K562 (cell line): ENCODE measurements around the gene NBEAL2. TPM values are rescaled to one million over a fixed set of nuclear protein-coding genes. Genes with fewer than 3 reads are reported as not detected.

Experiments
- CEBPB ChIP-seq: fragments of 450-650 bp; IDR thresholded peaks from 2 replicates; pipeline ENCODE4 v1.6.1; 2016; ENCODE audit warnings: missing genetic modification characterization, missing compliant biosample characterization
- EP300 ChIP-seq: IDR thresholded peaks from 2 replicates; pipeline ENCODE4 v1.6.1; 2012; ENCODE audit warnings: low read length, improper control_type of control experiment
- HDAC3 ChIP-seq: fragments of 450-650 bp; IDR thresholded peaks from 2 replicates; pipeline ENCODE4 v1.6.1; 2018; ENCODE audit warnings: borderline replicate concordance, mild to moderate bottlenecking, moderate library complexity; ENCODE audit not compliant: partially characterized antibody
- KDM2B ChIP-seq: fragments of 250-450 bp; sonication (Bioruptor Pico); IDR thresholded peaks from 2 replicates; pipeline ENCODE4 v1.8.0; 2021; ENCODE audit warnings: mild to moderate bottlenecking, moderate library complexity
- MCM3 ChIP-seq: fragments of 450-650 bp; IDR thresholded peaks from 2 replicates; pipeline ENCODE4 v1.6.1; 2016
- NCOA2 ChIP-seq, 2 experiments: fragments of 450-650 bp; IDR thresholded peaks; 2 replicates each; pipeline ENCODE4 v1.6.1; 2018; ENCODE audit warnings: mild to moderate bottlenecking in 2 of 2, moderate library complexity in 1 of 2; ENCODE audit not compliant: partially characterized antibody in 2 of 2
- RFX7 ChIP-seq: fragments of 250-450 bp; sonication (Bioruptor Pico); IDR thresholded peaks from 2 replicates; pipeline ENCODE4 v1.5.1; 2021; ENCODE audit warnings: mild to moderate bottlenecking
- SMAD3 ChIP-seq: fragments of 450-650 bp; formaldehyde crosslinking; conservative IDR thresholded peaks from 2 replicates; pipeline ENCODE4 v1.4.0; 2020; ENCODE audit warnings: mild to moderate bottlenecking
- SNIP1 ChIP-seq: fragments of 450-650 bp; IDR thresholded peaks from 2 replicates; pipeline ENCODE4 v1.7.1; 2017; ENCODE audit warnings: low read depth, mild to moderate bottlenecking
- ZBTB17 ChIP-seq: fragments of 450-650 bp; formaldehyde crosslinking; IDR thresholded peaks from 2 replicates; pipeline ENCODE4 v1.4.0; 2020; ENCODE audit warnings: mild to moderate bottlenecking
- ZNF134 ChIP-seq: fragments of 250-450 bp; sonication (Bioruptor Pico); conservative IDR thresholded peaks from 2 replicates; pipeline ENCODE4 v1.4.0; 2020
- ZNF140 ChIP-seq: fragments of 250-450 bp; sonication (Bioruptor Pico); IDR thresholded peaks from 2 replicates; pipeline ENCODE4 v1.8.0; 2021; ENCODE audit warnings: moderate library complexity, mild to moderate bottlenecking, inconsistent platforms
- ZNF354B ChIP-seq: fragments of 250-450 bp; sonication (Bioruptor Pico); IDR thresholded peaks from 2 replicates; pipeline ENCODE4 v1.4.0; 2020
- polyA plus RNA-seq, 8 experiments: library from polyadenylated mRNA; depleted of rRNA in 4 of 8; stranded (reverse) in 5 of 8; unstranded in 3 of 8; fragments of >200 nt; fragmentation: Nextera tagmentation in 2 of 8; fragmentation: Illumina TruSeq in 1 of 8; extraction: Ambion mirVana in 2 of 8; extraction: Trizol in 1 of 8; gene quantifications; 2 replicates each; pipeline versions ENCODE4 v1.2.1 to v1.2.3, GENCODE V29; 2011 to 2014; ENCODE audit warnings: inconsistent platforms in 1 of 8, missing spikeins in 1 of 8
- total RNA-seq, 7 experiments: library from RNA; depleted of rRNA in 6 of 7; stranded (reverse); fragments of >200 nt in 6 of 7; fragmentation: Illumina TruSeq in 2 of 7; extraction: Trizol in 2 of 7; gene quantifications; 2 replicates each; pipeline versions ENCODE4 v1.2.1 to v1.2.3, GENCODE V29; 2011 to 2021; ENCODE audit warnings: low replicate concordance in 1 of 7
- TF ChIP-seq, protein P1 (sequence below), 3 experiments: fragments of 200-800 bp in 1 of 3; fragments of 250-450 bp in 1 of 3; fragments of 450-650 bp in 1 of 3; sonication (Bioruptor Pico) in 1 of 3; sonication (Bioruptor generic) in 1 of 3; formaldehyde crosslinking in 1 of 3; IDR thresholded peaks; 2 replicates each; pipeline versions ENCODE4 v1.6.1 to v1.8.0; 2016 to 2022; ENCODE audit warnings: mild to moderate bottlenecking in 2 of 3, missing genetic modification characterization in 2 of 3, missing compliant biosample characterization in 1 of 3, moderate library complexity in 1 of 3
- TF ChIP-seq, protein P2 (sequence below), 2 experiments: fragments of 150-350 bp in 1 of 2; IDR thresholded peaks; 2 replicates each; pipeline ENCODE4 v1.6.1; 2012 to 2016; ENCODE audit warnings: low read depth in 2 of 2, low read length in 2 of 2, mild to moderate bottlenecking in 1 of 2, moderate library complexity in 1 of 2
- TF ChIP-seq, protein P3 (sequence below): sonication (generic); formaldehyde crosslinking; IDR thresholded peaks from 2 replicates; pipeline ENCODE4 v1.8.1; 2023; ENCODE audit warnings: mild to moderate bottlenecking, missing genetic modification reagents, moderate library complexity
- TF ChIP-seq, protein P4 (sequence below): fragments of 250-450 bp; sonication (Bioruptor Pico); IDR thresholded peaks from 2 replicates; pipeline ENCODE4 v1.4.0; 2020; ENCODE audit warnings: borderline replicate concordance

Gene NBEAL2
- total and polyA plus RNA-seq, 9 of the 15 experiments (the other 6 are each of a cell fraction or from before 2014, with no cell fraction given) = 0.06 to 114 (median 29.6) TPM

DNA sequence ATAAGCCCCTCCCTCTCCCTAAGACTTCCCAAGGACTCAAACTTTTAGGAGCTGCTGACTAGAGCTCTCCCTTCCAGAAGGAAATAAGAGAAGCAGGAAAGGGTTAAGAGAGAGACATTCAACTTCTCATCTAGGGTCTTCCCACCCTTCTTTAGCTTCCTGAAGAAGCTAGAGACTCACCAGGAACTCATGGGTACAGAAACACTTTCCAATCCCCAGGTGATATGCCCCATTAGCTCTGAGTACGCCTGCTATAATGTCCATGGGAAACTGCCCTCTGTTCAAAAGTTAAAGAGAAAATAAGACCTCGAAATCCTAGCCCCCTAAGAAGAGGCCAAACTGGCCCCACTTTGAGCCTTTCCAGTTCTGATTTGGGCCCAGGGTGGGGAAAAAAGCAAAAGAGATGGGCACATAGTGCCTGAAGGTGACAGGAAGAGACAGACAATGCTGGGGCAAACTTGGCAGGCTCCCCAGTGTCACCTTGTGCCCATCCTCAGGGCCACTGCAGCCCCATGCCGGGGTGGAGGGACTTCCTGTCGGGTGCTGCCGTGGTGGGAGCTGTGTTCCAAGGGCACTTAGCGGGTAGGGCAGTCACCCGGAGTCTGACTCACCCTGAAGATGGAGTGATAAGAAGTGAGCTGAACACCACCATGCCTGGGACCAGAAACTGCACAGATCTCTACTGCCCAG lies 32.5 kb upstream of the NBEAL2 start (continued):
- TF ChIP-seq, protein P1, sequence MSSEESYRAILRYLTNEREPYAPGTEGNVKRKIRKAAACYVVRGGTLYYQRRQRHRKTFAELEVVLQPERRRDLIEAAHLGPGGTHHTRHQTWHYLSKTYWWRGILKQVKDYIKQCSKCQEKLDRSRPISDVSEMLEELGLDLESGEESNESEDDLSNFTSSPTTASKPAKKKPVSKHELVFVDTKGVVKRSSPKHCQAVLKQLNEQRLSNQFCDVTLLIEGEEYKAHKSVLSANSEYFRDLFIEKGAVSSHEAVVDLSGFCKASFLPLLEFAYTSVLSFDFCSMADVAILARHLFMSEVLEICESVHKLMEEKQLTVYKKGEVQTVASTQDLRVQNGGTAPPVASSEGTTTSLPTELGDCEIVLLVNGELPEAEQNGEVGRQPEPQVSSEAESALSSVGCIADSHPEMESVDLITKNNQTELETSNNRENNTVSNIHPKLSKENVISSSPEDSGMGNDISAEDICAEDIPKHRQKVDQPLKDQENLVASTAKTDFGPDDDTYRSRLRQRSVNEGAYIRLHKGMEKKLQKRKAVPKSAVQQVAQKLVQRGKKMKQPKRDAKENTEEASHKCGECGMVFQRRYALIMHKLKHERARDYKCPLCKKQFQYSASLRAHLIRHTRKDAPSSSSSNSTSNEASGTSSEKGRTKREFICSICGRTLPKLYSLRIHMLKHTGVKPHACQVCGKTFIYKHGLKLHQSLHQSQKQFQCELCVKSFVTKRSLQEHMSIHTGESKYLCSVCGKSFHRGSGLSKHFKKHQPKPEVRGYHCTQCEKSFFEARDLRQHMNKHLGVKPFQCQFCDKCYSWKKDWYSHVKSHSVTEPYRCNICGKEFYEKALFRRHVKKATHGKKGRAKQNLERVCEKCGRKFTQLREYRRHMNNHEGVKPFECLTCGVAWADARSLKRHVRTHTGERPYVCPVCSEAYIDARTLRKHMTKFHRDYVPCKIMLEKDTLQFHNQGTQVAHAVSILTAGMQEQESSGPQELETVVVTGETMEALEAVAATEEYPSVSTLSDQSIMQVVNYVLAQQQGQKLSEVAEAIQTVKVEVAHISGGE (CRISPR knock-in tag; IDR thresholded peaks at IDR 0.05) = peak in 2 of 3 experiments; percentile 71 to 72; a peak in 4 of 6 replicates
- TF ChIP-seq MCM3 (no peak), ZNF354B (no peak), HDAC3 (no peak), ZNF140 (no peak), SNIP1 (no peak), NCOA2 (IDR thresholded peaks at IDR 0.05; ENCODE audit: partially characterized antibody in 2 of 2) (no peak), ZNF134 (CRISPR knock-in tag) (peak; percentile 30), ZBTB17 (CRISPR knock-in tag) (peak; percentile 68; the same call in 1 of the 2 replicates), RFX7 (CRISPR knock-in tag) (no peak), CEBPB (tag) (no peak), KDM2B (CRISPR knock-in tag) (no peak), SMAD3 (CRISPR knock-in tag) (0 out of 2 replicates have a peak, but pooled peaks have one; percentile 49), EP300 (peak; percentile 15; the same call in 1 of the 2 replicates)
- TF ChIP-seq, protein P2, sequence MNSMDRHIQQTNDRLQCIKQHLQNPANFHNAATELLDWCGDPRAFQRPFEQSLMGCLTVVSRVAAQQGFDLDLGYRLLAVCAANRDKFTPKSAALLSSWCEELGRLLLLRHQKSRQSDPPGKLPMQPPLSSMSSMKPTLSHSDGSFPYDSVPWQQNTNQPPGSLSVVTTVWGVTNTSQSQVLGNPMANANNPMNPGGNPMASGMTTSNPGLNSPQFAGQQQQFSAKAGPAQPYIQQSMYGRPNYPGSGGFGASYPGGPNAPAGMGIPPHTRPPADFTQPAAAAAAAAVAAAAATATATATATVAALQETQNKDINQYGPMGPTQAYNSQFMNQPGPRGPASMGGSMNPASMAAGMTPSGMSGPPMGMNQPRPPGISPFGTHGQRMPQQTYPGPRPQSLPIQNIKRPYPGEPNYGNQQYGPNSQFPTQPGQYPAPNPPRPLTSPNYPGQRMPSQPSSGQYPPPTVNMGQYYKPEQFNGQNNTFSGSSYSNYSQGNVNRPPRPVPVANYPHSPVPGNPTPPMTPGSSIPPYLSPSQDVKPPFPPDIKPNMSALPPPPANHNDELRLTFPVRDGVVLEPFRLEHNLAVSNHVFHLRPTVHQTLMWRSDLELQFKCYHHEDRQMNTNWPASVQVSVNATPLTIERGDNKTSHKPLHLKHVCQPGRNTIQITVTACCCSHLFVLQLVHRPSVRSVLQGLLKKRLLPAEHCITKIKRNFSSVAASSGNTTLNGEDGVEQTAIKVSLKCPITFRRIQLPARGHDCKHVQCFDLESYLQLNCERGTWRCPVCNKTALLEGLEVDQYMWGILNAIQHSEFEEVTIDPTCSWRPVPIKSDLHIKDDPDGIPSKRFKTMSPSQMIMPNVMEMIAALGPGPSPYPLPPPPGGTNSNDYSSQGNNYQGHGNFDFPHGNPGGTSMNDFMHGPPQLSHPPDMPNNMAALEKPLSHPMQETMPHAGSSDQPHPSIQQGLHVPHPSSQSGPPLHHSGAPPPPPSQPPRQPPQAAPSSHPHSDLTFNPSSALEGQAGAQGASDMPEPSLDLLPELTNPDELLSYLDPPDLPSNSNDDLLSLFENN (IDR thresholded peaks at IDR 0.05; ENCODE audit: low read depth in 2 of 2, low read length in 2 of 2) = no peak
- TF ChIP-seq, protein P3, sequence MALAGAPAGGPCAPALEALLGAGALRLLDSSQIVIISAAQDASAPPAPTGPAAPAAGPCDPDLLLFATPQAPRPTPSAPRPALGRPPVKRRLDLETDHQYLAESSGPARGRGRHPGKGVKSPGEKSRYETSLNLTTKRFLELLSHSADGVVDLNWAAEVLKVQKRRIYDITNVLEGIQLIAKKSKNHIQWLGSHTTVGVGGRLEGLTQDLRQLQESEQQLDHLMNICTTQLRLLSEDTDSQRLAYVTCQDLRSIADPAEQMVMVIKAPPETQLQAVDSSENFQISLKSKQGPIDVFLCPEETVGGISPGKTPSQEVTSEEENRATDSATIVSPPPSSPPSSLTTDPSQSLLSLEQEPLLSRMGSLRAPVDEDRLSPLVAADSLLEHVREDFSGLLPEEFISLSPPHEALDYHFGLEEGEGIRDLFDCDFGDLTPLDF (CRISPR knock-in tag) = no peak
- TF ChIP-seq, protein P4, sequence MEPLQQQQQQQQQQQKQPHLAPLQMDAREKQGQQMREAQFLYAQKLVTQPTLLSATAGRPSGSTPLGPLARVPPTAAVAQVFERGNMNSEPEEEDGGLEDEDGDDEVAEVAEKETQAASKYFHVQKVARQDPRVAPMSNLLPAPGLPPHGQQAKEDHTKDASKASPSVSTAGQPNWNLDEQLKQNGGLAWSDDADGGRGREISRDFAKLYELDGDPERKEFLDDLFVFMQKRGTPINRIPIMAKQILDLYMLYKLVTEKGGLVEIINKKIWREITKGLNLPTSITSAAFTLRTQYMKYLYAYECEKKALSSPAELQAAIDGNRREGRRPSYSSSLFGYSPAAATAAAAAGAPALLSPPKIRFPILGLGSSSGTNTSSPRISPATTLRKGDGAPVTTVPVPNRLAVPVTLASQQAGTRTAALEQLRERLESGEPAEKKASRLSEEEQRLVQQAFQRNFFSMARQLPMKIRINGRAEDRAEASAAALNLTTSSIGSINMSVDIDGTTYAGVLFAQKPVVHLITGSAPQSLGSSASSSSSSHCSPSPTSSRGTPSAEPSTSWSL (CRISPR knock-in tag) = no peak
